Left renal cortex interstitium (tissue), 4 donors: Measurements from ENCODE around the gene FLRT1. TPM values are rescaled to one million over a fixed set of nuclear protein-coding genes. Genes with fewer than 3 reads are reported as not detected.
A peak's percentile ranks its signal among the peaks of the same experiment; 100 is the strongest.
"Not testable (repeated sequence)": the region's sequence is repeated elsewhere in the genome, so short reads cannot be mapped to it uniquely, and the experiment has no call there.

Source experiments
- DNase-seq, 4 donors: peaks; one replicate each; pipeline ENCODE4 v3.0.0-alpha.2; 2013; ENCODE audit warnings: low read depth in 4 of 4, low spot score in 2 of 4, missing footprints in 1 of 4
- polyA plus RNA-seq, 4 donors: library from polyadenylated mRNA; unstranded; fragments of 120-200 nt; gene quantifications; one replicate each; pipeline ENCODE4 v1.2.1, GENCODE V29; 2013; ENCODE audit not compliant: insufficient read length in 4 of 4

FLRT1 gene
- polyA plus RNA-seq, 4 donors: 2.5 to 4.6 (median 3.2) TPM

DNA sequence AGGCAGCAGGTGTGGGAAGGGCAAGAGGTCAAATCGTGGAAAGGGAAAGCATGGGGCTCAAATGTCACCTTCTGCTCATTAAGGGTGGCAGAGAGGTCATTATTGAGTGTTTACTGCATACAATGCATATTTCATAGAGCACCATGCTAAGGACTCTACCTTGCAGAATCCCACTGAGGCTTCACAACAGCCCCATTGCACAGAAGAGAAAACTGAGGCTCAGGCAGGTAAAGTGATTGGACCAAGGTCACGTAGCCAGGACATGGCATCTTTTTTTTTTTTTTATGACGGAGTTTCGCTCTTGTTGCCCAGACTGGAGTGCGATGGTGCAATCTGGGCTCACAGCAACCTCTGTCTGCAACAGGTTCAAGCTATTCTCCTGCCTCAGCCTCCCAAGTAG lies 7.8 kb downstream of the FLRT1 start:
- no peak for DNase-seq

DNA sequence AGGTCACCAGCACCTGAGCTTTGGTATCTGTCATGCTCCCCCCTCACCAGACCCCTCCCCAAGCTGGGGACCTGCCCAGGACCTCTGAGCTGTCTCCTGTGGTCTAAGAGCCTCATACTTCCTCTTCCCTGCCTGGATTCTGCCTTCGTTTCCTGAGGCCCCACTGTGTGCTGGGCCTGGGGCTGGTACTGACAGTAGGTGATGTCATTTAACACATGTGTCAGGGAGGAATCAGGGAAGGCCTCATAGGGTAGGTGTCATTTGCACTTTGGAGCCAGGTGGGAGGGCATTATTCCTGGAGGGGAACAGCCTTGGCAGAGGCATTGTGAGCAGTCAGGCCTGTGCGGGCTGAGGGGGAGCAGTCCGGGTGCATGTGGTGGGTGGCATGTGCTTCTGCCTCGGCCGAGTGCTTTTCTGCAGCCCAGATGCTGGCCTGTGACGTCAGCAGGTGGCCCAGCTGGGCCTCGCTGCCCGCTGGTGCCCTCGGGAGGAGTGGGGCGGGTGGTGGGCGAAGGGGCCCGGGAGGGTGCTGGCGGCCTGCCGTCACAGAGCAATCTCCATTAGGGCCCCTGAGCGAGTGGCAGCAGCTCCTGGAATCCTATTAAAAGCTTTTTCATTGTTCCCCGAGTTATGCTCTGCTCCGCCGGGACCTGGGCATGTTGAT lies 9.1 kb downstream of the FLRT1 start:
- peak in 1 of 4 donors; percentile 56 for DNase-seq

DNA sequence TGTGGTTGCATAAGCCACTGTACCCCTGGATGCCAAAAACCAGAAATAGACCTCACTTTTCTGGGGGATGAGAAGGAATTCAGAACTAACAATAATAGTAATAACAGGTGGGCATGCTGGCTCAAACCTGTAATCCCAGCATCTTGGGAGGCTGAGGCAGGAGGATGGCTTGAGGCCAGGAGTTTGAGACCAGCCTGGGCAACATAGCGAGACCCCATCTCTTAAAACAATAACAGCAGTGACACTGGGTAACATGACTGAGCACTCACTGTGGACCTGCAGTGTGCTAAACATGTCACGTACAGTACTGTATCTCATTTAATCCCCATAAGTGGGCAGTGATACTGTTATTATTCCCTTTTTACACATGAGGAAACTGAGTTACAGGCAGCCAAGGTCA lies 10.0 kb downstream of the FLRT1 start:
- no peak for DNase-seq

DNA sequence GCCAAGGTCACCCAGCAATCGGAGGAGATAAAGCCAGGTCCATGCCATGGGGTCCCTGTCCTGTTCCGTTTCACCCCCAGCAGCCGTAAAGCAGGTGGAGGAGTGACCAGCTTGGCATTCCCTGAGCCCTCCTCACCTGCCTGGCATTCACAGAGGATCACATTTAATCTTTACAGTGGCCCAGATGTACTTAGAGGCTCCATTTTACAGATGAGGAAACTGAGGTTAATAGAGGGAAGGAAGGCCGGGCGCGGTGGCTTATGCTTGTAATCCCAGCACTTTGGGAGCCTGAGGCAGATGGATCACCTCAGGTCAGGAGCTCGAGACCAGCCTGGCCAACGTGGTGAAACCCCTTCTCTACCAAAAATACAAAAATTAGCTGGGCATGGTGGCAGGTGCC lies 11.6 kb downstream of the FLRT1 start:
- not testable (repeated sequence) for DNase-seq

DNA sequence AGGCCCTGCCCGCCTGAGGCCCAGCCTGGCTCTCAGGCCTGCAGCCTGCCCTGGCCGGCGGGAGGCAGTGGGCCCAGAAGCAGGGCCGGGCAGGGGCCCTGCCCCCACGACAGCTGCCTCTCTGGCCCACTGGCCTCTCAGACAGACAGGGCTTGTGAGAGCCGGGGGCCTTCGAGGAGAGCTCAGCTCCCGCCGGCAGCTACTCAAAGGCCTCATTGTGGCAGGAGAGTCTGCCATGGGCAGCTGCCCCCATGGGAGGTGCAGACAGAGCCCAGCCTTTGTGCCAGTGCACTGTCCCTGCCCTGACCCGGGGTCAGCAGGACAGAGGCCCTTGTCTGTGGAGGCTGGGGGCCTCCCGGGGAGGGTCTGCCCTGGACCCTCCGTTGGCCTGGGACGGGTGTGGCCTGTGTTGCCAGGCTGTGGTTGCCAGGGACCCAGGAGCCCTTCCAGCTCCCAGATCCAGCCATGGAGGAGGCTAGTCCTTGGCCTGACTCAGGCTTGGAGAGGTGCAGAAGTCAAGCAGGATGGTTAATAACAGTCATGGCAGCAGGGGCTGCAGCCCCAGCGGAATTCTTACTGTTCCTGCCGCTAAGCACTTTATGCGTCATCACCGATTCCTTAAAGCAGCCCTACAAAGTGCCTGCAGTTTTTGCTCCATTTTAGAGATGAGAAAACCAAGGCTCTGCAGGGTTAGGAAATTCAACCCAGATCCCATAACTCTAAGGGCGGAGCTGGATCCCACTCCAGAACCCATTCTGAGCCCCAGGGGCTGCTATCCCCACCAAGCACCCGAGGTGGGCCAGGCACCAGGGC lies 12.5 kb downstream of the FLRT1 start:
- DNase-seq: no peak

DNA sequence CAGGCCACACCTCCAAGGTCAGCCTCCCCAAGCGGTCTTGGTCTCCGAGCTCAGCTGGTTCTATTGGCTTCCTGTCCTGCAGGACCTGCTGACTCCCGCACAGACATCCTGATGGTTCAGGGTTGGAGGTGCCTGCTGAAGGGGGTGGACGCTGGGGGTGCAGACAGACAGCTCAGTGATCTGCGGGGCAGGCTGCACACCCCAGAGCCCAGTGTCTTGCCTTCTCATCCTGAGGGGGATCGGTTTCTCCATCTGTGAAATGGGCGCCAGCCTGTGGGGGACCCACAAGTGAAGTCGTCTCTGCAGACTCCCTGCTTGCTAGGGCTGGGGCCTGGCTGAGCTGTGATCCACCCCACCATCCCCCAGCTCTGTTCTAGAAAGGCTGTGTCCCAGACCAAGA lies 13.8 kb downstream of the FLRT1 start:
- DNase-seq: no peak

DNA sequence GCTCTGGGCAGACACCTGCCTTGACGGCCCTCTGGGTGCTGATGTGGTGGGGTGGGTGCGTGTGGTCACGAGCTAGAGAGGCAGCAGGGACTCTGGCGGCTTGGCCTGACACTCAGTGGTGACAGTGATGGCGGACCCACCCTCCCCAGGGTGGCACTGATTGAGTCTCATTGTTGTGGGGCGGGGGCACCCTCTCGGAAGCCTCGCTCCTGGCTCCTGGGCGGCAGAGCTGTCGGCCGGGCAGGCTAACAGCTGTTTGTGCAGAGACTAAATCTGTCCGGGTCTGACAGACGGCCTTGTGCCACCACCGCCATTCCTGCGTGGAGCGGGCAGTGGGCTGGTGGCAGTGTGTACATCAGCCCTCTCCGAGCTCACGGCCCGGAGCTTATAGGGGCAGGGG lies 15.6 kb downstream of the FLRT1 start:
- no peak for DNase-seq

DNA sequence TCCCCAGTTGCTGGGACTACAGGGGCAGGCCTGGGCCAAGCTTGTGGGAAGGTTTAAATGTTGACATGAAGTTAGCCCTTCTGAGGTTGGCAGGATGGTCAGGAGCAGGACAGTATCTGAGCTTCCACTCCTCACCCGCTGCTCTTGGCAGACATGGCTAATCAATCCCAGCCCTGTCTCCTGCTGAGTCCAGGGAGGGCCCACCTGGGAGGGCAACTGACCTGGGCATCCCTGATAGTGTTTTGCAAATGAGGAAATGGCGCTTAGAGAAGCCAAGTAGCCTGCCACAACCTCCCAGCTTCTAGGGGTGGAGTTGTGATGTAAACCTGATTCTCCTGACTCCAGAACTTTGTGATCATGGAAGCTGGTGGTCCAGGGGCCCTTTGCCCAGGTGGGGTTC lies 16.7 kb downstream of the FLRT1 start:
- DNase-seq: no peak

DNA sequence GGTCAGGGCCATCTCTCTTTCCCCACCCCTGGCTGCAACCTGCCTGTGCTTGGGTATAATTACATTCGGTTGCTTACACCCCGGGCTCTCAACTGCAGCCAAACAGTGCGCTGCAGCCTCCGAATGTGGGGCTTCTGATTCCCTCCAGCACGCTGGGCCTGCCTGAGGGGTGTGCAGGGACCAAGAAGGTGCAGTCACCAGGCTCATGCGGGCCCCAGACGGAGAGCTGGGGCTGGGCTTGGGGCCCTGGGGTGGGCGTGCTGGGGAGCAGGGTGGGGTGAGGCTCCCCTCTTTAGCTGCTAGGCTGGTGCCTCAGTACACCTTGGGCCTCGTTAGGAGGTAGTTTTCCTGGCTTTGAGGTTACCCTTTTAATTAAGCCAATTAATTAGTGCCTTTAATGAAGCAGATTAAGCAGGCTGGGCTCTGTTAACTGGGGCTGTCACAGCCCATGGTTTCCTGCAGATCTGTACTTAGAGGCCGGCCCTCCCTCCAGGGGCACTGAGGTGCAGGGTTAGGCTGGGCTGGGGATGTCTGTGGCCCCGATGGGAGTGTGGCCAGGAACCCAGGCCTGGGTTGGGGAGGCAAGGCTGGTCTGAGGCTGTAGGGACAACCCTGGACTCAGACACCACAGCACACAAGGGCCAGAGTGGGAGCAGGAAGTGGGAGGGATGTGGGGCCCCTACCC lies 17.3 kb downstream of the FLRT1 start:
- no peak for DNase-seq

DNA sequence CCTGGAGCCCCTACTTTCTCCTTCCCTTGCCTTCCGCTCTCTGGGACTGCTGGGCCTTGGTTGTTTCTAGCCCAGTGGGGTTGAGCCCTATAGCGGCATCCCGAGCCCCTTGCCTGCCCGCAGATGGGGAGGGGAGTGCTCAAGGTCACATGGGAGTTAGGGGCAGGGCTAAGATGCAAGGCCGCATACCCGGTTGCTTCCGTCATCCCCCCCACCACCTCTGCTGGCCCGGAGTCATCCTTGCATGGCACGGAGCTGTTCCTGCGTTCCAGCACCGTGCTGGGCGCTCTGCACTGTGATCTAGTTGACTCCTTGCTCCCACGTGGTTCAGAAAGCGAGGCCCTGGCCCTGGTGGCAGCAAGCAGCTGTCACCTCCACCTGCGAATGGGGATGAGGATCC lies 18.0 kb downstream of the FLRT1 start:
- no peak for DNase-seq

DNA sequence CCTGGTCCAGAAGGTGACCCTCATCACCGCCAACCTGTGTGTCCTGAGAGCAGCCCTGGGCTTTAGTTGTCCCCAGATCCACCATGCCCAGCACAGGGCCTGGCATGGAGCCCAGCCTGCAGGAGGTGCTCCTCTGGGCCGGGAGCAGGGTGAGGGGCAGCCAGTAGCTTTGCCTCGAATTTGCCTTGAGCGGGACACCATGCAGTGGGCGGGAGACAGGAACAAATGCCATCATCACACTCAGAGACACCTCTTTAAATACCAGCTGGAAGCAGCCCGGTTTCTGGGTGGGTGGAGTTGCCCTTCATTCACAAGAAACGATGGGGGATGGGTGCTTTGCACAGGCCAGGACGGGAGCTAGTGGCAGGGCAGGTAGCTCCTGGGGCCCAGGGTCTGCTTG lies 19.3 kb downstream of the FLRT1 start:
- DNase-seq: no peak

DNA sequence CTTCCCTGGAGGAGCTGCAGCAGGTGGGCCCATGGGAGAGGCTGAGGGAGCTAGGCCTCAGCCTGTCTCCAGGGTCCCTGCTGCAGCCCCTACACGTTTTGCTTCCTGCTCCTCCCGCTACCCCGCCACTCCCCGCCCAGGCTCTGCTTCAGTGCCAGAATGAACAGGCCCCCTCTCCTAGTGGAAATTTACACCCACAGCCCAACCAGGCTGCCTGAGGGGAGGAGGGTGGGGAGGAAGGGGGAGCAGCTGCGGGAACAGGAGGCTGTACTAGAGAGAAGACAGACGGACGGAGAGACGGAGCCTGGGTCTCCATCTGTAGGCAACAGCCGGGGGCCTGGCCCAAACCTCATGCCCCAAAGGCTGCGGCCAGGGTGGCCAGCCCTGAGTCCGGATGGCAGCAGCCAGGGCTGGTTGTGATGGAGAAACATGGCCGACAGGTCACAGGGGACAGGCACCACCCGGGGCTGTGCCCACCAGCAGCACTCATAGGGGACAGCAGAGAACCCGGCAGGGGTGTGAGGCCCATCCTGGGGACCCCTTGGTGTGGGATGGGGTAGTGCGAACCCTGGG lies 20.6 kb downstream of the FLRT1 start:
- no peak for DNase-seq

DNA sequence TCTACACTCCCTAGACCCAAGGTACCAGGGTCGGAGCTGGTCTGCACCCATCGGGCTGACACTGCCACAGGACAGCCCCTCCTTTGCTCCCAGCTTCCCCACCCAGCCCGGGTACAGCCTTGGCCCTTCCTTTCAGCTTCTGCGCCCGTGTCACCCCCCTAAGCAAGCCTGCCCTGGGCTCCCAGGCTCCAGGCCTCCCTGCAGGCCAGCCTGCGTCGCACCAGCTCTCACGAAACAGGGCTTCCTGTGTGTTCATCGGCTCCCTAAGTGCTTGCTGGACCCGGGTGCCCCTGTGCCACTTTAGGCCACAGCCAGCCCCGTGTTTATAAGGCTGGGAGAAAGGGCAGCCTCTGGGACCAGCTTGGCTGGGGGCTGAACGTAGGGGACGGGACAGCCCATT lies 21.1 kb downstream of the FLRT1 start:
- DNase-seq: no peak

DNA sequence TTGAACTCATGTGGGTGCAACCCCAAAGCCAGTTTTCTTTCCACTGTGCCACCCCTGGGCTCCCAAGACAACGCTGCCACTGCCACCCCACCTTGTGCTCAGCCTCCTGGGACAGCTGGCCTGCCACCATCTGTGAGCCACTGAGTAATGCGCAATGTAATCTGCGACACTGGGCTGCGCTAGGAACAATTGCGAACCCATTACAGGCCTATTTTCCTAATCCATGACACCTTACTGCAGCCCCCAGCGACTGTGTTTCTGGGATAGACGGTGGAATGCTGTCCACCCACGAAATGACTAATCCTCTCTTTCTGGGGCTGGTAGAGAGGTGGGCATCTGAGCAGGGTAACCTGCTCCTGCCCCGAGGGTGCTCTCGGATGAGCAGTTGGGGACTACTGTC lies 22.2 kb downstream of the FLRT1 start:
- DNase-seq: no peak

DNA sequence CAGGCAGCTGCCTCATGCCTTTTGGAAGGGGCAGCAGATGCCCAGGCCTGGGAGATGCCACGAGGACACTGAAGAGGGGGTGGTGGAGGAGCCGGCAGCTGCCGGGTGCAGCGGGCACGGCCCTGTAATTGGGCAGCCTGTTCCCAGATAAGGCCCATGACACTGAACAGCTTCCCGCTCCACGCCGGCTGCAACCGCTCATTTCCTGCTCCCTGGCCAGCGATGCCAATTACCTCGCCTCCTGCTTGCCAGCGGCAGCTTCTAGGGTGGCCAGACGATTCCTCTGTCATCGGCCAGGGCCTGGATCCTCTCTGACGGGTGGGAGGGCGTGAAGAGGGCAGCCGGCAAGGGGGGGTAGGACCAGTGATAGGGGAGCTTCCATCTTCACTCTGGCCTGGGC lies 22.8 kb downstream of the FLRT1 start:
- no peak for DNase-seq

DNA sequence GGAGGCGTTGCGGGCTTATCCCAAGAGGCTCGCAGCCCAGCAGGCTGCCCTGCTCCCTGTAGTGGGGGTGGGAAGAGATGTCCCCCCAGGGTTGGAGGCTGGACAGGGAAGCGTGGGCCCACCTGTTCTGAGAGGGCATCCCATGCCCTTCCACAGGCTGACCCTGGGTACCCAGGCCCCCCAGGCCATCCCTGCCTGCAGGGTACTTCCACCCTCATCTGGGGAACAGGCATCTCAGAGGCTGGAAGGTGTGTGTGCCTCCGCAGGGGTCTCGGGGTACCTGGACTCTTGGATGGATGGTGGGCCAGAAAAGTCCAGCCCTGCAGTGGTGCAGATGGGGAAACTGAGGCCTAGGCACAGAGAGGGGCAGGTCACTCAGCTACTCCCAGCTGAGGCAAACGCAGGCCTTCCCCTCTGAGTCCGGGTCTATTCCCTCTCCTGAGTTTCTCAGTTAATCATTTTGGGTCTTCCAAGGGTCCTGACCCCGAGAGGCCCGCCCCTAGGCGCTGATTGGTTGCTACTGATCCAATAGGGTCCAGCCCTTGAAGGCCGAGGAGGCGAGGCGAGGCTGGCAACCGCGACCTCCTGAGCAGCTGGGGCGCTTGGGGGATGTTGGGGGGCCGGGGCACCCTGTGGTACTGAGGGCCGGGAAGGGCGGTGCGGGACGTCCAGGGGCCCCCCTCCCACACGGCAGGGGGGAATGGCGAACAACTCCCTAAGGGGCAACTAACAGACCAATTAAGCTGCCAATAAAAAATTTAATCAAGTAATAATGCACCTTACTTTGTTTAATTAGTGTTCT lies 23.8 kb downstream of the FLRT1 start:
- no peak for DNase-seq

DNA sequence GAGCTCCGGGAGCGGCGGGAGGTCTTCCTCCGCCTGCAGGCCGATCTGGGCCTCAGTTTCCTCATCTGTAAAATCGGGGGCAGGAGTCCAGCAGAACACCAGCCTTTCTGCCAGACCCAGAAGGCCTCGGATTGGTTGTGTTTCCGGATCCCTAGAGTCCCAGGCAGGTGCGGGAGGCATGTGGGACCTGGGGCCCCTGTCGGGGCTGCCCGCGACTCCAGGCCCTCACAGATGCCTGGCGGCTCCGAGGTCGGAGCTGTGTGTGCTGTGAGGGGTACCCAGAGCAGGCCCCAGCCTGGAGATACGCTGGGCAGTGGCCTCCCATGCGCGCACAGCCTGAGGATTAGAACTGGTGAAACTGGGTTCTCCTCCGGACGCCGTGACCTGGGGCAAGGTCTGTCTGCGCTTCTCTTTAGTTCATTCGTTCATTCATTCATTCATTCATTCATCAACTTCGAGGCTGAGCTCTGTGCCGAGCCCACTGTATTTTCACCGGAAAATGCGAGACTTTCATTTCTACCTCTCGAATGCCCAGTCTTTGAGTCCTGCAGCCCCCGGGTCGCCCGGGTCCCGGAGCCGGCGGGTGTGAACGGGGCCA lies 24.6 kb downstream of the FLRT1 start:
- DNase-seq: no peak

DNA sequence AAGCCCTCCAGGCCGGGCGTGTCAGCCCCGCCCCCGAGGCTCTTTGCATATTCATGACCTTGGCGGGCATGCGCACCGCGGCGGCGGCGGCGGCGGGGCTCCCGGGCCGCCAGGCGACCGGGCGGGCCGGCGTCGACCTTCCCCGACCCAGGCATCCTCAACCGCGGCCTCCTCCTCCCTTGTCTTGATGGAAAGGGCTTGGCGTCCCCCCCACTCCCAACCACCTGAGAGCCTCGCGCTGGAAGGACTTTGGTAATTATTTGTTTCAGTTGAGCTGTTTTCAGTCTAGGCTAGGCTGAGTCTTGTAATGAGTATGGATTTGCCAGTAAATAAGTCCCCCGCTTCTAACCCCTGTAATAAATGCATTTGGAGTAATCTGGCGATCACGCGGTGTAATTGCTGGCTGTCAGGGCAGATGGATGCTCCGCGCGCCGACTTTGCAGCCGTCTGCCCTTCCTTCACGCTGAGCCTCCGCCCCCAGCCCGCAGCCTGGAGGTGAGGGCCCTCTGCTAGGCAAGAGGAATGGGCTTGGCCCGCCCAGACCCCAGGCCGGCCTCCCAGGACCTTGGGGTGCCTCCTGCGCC lies 25.2 kb downstream of the FLRT1 start:
- no peak for DNase-seq

DNA sequence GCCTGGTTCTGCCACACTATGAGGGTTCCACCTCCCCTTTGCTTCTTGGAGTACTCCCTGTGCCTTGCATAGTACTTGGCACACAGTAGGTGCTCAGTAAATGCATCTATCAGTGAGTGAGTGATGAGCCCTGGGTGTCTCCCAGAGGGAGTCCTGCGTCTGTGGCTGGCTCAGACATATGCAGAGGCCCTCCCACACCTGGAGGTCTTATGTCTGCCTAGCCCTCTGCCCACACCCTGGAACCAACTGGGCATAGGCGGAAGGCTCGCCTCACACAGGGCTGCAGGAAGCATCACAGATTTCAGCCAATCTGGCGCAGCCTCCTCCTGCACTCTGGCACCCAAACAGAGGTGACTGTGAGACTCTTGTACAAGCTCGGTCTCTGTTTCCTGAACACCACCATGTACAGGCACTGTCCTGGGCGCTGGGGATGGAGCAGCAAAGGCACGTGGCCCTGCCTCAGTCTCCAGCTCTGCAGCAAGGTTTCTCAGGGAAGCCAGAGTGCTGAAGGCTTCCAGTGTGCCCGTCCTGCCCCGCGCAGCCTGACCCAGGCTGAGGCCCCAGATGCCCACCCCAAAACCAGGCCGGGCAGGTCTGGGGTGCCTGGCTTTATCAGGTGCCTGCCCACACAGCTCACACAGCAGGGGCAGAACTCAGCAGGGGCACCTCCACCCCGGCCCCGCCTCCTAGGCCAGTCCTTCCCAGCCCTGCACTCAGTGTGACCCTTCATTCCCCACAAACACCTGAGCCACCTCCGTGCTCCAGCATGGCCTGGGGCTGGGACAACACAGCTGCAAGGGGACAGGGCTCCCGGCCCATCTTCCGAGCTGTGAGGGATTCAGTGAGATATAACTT lies 26.7 kb downstream of the FLRT1 start:
- no peak for DNase-seq
